Skeletal muscle cell (primary cell): Measurements from ENCODE around the gene POU2F2.
A peak's percentile ranks its signal among the peaks of the same experiment; 100 is the strongest.

Source experiments
- DNase-seq: peaks from one replicate; pipeline ENCODE4 v3.0.0-alpha.2; 2010; ENCODE audit warnings: low read depth
- H3K4me3 ChIP-seq: 2 replicates; pipeline ENCODE4 v1.5.1; 2011; ENCODE audit warnings: low read depth, mild to moderate bottlenecking, control low read depth, low read length, moderate library complexity

Gene POU2F2

DNA sequence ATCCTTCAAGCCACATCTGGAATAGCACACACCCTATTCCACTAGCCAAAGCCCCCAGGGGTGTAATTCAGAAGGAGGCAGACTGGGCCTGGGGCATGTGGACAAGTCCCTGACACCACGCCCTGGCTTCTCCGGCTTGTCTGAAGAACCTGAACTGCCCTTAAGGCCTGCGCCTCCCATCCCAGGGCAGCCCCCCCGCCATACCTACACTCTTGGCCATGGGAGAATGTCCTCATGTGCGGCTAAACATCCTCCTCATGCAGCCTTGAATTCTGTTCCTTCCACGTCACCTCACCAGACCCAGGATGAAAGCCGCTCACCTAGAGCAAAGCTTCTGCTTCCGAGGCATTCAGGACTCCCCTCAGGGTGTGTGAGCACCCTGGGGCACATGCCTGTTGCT, 24.3 kb upstream of the POU2F2 start:
- H3K4me3 ChIP-seq = no peak overlapping the region
- DNase-seq = no peak

DNA sequence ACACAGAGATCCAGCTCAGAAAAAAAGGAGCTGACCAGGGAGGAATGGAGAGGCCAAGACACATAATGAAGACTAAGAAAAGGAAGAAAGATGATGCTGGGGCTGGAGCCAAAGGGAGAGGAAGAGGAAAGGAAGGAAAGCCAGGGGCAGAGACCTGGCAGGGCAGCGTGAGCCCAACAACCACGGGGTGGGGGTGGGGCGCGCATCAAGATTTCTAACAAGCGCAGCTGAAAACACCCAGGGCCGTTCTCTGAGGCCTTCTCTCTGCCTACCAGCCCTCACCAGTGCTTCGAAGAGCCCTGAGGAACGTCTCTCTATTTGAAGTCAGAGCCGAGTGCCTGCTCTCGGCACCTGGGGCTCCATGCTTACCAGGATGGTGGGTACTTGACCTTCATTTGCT, 23.6 kb upstream of the POU2F2 start:
- DNase-seq = no peak
- no peak overlapping the region for H3K4me3 ChIP-seq

GRCh38 chr19:42154471-42155323, 22.5 kb upstream of the POU2F2 start:
- DNase-seq = no peak
- no peak overlapping the region for H3K4me3 ChIP-seq

GRCh38 chr19:42153672-42154433, 21.6 kb upstream of the POU2F2 start:
- no peak for DNase-seq
- no peak overlapping the region for H3K4me3 ChIP-seq

DNA sequence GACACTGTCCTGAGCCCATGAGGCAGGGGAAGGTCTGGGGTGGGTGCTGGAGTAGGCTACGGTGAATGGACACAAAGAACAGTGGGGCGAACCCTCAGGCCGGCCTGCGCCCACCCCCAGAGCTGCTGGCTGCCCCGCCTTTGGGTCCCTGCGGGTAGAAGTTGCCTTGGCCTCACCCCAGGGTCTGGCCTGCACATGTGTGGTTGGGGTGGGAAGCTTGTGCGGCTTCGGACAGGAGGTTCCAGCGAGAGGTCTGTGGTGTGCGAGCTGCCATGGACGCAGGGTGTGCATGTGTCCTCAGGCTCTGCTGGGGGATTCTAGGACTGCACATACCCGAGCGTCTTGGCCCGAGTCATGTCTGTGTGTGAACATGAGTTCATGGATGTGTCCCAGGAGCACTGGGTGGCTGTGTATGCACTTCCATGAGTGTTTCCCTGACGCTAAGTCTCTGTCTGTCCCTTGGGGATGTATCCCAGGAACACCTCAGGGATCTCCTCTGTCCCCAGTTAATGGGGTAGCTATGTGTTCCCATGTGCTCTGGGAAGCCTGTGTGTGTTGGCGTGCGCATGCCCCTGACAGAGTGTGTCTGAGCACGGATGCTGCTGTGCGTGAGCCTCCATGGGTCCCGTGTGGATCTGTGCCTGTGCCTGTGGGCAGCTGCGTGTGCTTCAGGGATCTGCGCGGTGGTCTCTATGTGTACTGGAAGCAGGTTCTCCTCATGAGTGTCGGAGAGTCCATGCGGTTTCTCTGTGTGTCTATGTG, 20.8 kb upstream of the POU2F2 start:
- H3K4me3 ChIP-seq = no peak overlapping the region
- DNase-seq = no peak

DNA sequence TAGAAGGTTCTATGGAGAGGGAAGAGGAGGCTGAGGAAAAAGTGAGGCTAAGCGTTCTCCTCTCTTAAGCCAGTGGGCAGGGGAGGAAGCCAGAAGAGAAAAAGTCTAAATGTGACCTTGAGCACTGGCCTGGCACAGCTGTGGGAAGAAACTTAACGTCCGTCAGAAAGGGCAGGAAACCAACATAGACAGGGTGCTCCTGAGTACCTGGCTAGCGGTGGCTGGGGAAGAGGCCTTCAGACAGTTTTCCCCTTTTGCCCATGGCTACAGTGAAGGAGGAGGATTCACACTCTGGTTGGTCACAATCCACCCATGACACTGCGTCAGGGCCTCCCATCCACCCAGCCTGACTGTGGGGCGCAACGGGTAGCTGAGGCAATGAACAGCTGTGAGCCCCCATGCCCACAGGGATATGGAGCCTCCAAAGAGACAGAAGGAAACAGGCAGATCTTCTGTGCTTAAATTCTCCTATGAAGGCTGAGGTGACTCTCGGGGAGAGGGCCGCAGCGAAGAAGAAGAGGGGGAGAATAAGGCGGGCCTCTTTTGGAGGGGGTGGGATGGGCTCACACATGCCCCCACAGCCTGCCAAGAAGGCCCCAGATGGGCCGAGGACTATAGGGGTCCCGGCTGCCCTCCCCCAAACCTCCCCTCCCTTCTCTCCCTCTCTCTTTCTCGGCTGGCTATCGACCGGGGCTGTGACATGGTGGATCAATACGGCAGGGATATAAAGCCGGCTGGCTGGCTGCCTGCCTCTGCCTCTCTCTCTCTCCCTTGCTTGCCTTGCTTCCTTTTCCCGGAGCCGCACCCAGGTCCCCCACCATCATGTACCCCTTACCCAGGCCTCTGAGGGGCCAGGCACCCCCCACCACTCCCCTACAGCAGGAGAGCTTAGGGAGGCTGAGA, 19.8 kb upstream of the POU2F2 start:
- H3K4me3 ChIP-seq = no peak overlapping the region
- no peak for DNase-seq

DNA sequence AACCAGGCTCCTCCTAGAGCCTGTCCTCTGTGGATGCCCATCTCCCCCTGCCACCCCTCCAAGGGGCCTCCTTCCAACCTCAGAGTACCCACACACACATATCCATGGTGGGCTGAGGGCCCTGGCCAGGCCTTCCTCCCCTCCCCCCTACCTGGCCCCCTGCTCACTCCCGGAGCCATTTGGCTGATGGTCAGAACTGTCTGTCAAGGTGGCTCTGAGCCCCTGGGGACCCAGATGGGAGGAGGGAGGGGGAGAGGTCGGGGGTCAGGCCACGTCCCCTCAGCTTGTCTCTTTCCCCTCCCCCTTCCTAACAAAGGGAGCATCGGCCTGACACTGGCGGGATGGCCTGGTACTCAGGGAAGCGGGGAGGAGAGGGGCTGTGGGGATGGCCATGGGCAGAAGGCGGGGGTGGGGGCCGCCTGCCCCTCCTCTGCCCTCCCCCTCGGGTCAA, 18.7 kb upstream of the POU2F2 start:
- H3K4me3 ChIP-seq = no peak overlapping the region
- DNase-seq = no peak

DNA sequence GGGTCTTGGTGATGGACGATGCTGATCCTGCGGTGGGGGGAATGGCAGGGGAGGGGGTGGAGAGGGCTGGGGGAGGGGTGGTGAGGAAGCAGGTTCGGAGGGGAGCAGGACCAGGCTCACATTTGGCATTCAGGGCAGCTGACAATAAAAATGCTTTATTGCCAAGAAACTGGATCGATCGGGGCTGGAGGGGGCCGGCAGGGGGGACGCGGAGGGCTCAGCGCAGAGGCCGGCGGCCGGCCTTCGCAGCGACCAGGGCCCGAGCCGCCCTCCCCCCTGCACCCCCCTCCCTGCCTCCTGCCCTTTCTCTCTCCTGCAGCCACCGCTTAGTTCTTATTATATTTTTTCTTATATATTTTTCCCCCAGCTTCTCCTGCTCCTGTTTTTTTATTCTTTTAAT, 18.1 kb upstream of the POU2F2 start:
- DNase-seq = no peak
- no peak overlapping the region for H3K4me3 ChIP-seq

- no peak for DNase-seq
- no peak overlapping the region for H3K4me3 ChIP-seq
These were observed 17.4 kb upstream of the POU2F2 start for GRCh38 chr19:42149447-42150202.

DNA sequence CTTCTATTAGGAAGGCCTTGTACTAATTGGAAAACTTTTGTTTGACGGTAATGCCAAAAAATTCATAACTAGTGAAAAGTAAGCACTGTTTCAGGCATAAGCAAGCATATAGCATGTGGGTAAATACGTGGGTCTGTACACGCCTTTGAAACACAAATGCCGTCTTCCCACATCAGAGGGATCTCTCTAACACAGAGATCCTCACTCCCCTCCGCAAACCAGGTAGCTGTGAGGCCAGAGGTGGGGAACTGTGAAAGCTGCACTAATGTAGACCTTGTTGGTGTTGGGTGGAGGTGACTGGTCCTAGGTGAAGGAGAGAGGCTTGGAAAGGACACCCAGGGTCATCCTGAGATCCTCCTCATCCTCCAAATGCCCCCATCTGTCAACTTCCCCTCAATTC, 16.0 kb upstream of the POU2F2 start:
- DNase-seq = no peak
- H3K4me3 ChIP-seq = no peak overlapping the region

GRCh38 chr19:42143341-42144234, 11.3 kb upstream of the POU2F2 start:
- no peak overlapping the region for H3K4me3 ChIP-seq
- DNase-seq = no peak

DNA sequence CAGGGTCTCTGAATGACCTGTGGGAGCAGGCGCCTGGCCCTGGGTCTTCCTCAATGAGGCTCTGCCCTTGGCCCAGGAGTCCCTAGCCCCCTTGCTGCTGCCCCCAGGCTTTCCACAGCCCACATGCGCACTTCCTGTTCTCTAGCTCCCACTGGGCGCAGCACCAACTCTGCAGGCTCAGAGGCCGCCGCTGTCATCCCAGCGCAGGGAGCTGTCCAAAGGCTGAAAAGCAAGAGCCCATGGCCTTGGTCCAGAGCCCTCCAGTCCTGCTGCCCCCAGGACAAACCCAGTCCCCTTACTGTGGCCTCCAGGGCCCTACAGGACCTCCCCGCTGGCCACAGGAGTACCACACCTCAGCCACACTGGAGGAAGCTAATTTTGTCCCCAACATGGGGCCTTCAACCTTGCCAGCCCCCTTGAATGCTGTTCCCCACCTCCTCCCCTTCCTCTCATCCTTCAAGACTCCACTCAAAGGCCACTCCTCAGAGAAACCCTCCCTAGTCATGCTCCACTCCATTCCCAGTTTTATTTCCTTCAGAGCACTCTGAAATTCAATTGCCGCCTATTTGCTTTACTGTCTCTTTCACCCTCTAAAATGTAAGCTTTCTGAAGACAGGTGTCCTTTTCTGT, 8.0 kb upstream of the POU2F2 start:
- peak; percentile 38 for DNase-seq

DNA sequence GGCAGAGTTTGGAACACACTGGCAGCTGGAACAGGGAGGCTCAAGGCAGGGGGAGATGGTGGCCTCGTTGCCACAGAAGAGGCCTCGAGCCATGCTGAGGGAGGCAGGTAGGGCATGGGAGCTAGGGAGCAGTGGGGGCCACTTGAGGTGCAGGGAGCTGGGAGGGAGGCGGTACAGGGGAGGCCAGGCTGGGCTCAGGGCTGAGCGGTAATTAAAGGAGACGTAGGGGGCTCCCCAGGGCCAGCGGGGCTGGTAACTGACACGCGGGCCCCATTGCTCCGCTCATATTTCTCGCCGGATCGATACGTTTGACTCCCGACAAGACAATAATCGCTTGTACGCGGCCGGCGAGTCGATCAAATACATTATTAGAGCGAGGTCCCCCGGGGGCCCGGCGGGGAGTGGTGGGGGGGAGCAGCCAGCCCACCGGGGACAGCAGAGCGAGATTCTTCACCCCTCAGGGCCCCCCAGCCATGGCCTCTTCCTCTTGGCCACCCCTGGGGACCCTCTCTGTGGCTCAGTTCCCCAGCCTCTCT, 2.4 kb upstream of the POU2F2 start:
- H3K4me3 ChIP-seq = no peak overlapping the region
- no peak for DNase-seq

More for the DNA sequence above, 8.0 kb upstream of the POU2F2 start:
- no peak overlapping the region for H3K4me3 ChIP-seq

DNA sequence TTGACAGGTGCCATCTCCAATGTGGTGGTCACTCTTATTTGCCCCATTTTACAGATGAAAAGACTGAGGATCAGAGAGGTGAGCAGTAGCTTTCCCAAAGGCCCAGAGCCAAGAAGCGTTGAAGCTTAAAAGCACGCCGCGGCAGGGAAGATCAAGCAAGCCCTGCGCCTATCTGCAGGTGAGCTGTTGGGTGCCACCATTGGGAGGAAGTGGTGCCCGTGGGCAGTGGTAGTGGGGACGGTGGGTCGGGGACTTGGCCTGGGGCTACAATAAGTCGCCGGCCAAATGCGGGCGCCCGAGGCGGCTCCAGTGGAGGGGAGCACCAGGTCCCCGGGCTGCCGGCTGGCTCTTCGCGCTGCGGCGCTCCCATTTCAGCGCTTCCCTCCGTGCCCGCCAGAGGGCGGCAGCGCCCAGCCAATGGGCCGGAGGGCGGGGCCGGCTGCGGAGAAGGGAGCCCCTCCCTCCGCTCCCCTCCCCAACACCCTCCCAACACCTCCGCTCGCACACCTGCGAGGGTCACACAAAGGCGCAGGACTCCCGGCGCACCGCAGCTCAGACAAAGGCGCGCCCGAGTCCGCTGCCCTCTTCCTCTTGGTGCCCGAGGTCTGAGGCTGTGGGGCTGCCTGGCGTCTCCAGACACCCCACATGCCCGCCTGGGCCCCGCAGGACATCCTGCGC, 744 bp upstream of the POU2F2 start:
- H3K4me3 ChIP-seq = peak overlapping the region; percentile 49
- DNase-seq = no peak

GRCh38 chr19:42131149-42132029, 857 bp downstream of the POU2F2 start:
- H3K4me3 ChIP-seq = peak overlapping the region; percentile 49

More at GRCh38 chr19:42131149-42132029, 857 bp downstream of the POU2F2 start:
- DNase-seq = no peak
